ENCODE measurements around the gene APOA4. TPM values are rescaled to one million over a fixed set of nuclear protein-coding genes. Genes with fewer than 3 reads are reported as not detected.

The APOA4 gene
- polyA plus RNA-seq, 1 donor from 2014 or later = not detected

- no peaks in the 10 kb centered on the region for H3K27me3 ChIP-seq (ENCODE audit: insufficient read depth, low read depth, low read length)
- H3K9ac ChIP-seq (ENCODE audit: low read length) = no peak overlapping the region
- H4K20me1 ChIP-seq (ENCODE audit: insufficient read depth) = no peaks in the 10 kb centered on the region
- TF ChIP-seq POLR2AphosphoS5 (IDR thresholded peaks at IDR 0.05) = no peak
- TF ChIP-seq MXI1 (conservative IDR thresholded peaks at IDR 0.05; ENCODE audit: poor library complexity, severe bottlenecking) = no peak
- no peak for TF ChIP-seq REST (IDR thresholded peaks at IDR 0.05; ENCODE audit: borderline replicate concordance)
- no peak for TF ChIP-seq TAF1 (IDR thresholded peaks at IDR 0.05; ENCODE audit: low read depth)
- no peak for TF ChIP-seq RAD21 (conservative IDR thresholded peaks at IDR 0.05)
- TF ChIP-seq CTCF (IDR thresholded peaks at IDR 0.05; ENCODE audit: poor library complexity, severe bottlenecking) = no peak
- no peak for TF ChIP-seq EP300 (conservative IDR thresholded peaks at IDR 0.05; ENCODE audit: poor library complexity, severe bottlenecking)
- TF ChIP-seq EZH2 (IDR thresholded peaks at IDR 0.05; ENCODE audit: borderline replicate concordance, insufficient read depth, low read length, poor library complexity, severe bottlenecking) = no peak
- no peak for TF ChIP-seq SMC3 (conservative IDR thresholded peaks at IDR 0.05; ENCODE audit: poor library complexity)
- H3K79me2 ChIP-seq (replicated peaks; ENCODE audit: insufficient read depth, low read length) = no peaks in the 10 kb centered on the region
- no peaks in the 10 kb centered on the region for H3F3A ChIP-seq (ENCODE audit: insufficient read depth, low read length, poor library complexity, severe bottlenecking)
- no peak overlapping the region for H3K4me2 ChIP-seq (ENCODE audit: low read length)
- no peak overlapping the region for H2AFZ ChIP-seq (ENCODE audit: low read depth, low read length)
- no peak overlapping the region for H3K27ac ChIP-seq (ENCODE audit: low read length)
- no peak overlapping the region for H3K4me3 ChIP-seq (ENCODE audit: low read length)
- H3K9me2 ChIP-seq (ENCODE audit: insufficient read depth, low read length) = no peaks in the 10 kb centered on the region
- H3K9me3 ChIP-seq (ENCODE audit: low read length) = no peaks in the 10 kb centered on the region
- H3K36me3 ChIP-seq (ENCODE audit: insufficient read depth, low read length) = no peaks in the 10 kb centered on the region
These were observed 3.8 kb upstream of the APOA4 start for GRCh38 chr11:116826751-116827431.

GRCh38 chr11:116825854-116826750 lies 3.0 kb upstream of the APOA4 start:
- Histone ChIP-seq H3K4me2 (ENCODE audit: low read length) (no peak overlapping the region), H3K4me3 (ENCODE audit: low read length) (no peak overlapping the region), H3K27ac (ENCODE audit: low read length) (no peak overlapping the region), H4K20me1 (ENCODE audit: insufficient read depth) (no peaks in the 10 kb centered on the region), H2AFZ (ENCODE audit: low read depth, low read length) (no peak overlapping the region), H3K36me3 (ENCODE audit: insufficient read depth, low read length) (no peaks in the 10 kb centered on the region), H3F3A (ENCODE audit: insufficient read depth, low read length, poor library complexity, severe bottlenecking) (no peaks in the 10 kb centered on the region), H3K79me2 (replicated peaks; ENCODE audit: insufficient read depth, low read length) (no peaks in the 10 kb centered on the region), H3K9me3 (ENCODE audit: low read length) (no peaks in the 10 kb centered on the region), H3K27me3 (ENCODE audit: insufficient read depth, low read depth, low read length) (no peaks in the 10 kb centered on the region), H3K9me2 (ENCODE audit: insufficient read depth, low read length) (no peaks in the 10 kb centered on the region), H3K9ac (ENCODE audit: low read length) (no peak overlapping the region)
- TF ChIP-seq MXI1 (conservative IDR thresholded peaks at IDR 0.05; ENCODE audit: poor library complexity, severe bottlenecking) = no peak
- TF ChIP-seq TAF1 (IDR thresholded peaks at IDR 0.05; ENCODE audit: low read depth) = no peak
